WERI-Rb-1 (cell line): Measurements from ENCODE around the gene TMEM51.

Experiments used
- DNase-seq: peaks from one replicate; pipeline ENCODE4 v3.0.0-alpha.2; 2020
- H3K27ac ChIP-seq: fragments of 250-450 bp; sonication (Bioruptor Pico); 2 replicates; pipeline ENCODE4 v1.5.1; 2020; ENCODE audit warnings: mild to moderate bottlenecking, moderate library complexity
- H3K27me3 ChIP-seq: fragments of 250-450 bp; sonication (Bioruptor Pico); 2 replicates; pipeline ENCODE4 v1.5.1; 2021; ENCODE audit warnings: mild to moderate bottlenecking, low read depth, moderate library complexity; ENCODE audit not compliant: insufficient read depth, severe bottlenecking
- H3K36me3 ChIP-seq: fragments of 250-450 bp; sonication (Bioruptor Pico); 2 replicates; pipeline ENCODE4 v1.5.1; 2020; ENCODE audit warnings: mild to moderate bottlenecking, moderate library complexity
- H3K4me3 ChIP-seq: 2 replicates; pipeline ENCODE4 v1.5.1; 2011; ENCODE audit warnings: low read depth, mild to moderate bottlenecking, control low read depth, low read length
- H3K9me3 ChIP-seq: fragments of 250-450 bp; sonication (Bioruptor Pico); 2 replicates; pipeline ENCODE4 v1.5.1; 2021; ENCODE audit warnings: mild to moderate bottlenecking, moderate library complexity; ENCODE audit not compliant: severe bottlenecking
- CTCF ChIP-seq: IDR thresholded peaks from 2 replicates; pipeline ENCODE4 v1.5.1; 2011; ENCODE audit warnings: low read depth, mild to moderate bottlenecking, control low read depth, inconsistent platforms, low read length

Gene TMEM51

GRCh38 chr1:15146971-15147376 lies 6.6 kb upstream of the TMEM51 start:
- DNase-seq, result no peak
- Histone ChIP-seq H3K36me3 (no peaks in the 10 kb centered on the region), H3K4me3 (no peak overlapping the region), H3K27me3 (no peaks in the 10 kb centered on the region), H3K9me3 (peaks cover 12% of the 10 kb centered on the region), H3K27ac (no peak overlapping the region)
- TF ChIP-seq CTCF, result no peak

- Histone ChIP-seq H3K27me3 (no peaks in the 10 kb centered on the region), H3K9me3 (peaks cover 7% of the 10 kb centered on the region), H3K4me3 (no peak overlapping the region), H3K36me3 (no peaks in the 10 kb centered on the region), H3K27ac (no peak overlapping the region)
- DNase-seq, result no peak
- TF ChIP-seq CTCF, result no peak
Measured at GRCh38 chr1:15148004-15148403, 5.5 kb upstream of the TMEM51 start.

- Histone ChIP-seq H3K9me3 (peaks cover 3% of the 10 kb centered on the region), H3K27me3 (no peaks in the 10 kb centered on the region), H3K4me3 (no peak overlapping the region), H3K36me3 (no peaks in the 10 kb centered on the region), H3K27ac (no peak overlapping the region; the same call in 1 of the 2 replicates)
- no peak for DNase-seq
- TF ChIP-seq CTCF, result no peak
Measured at GRCh38 chr1:15148475-15148874, 5.1 kb upstream of the TMEM51 start.

DNA sequence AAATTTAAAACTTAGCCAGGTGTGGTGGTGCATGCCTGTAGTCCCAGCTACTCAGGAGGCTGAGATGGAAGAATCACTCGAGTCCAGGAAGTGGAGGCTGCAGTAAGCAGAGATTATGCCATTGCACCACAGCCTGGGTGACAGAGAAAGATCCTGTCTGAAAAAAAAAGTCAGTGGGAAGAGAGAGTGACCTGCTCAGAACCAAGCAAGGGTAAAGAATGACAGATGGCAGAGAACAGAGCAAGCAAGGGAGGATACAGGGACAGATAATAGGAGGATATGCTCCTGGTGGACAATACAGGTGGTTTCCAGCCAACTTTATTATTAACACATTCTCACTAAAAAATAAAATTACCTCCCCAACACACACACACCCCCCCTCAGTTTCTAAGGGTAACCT lies 4.6 kb upstream of the TMEM51 start:
- H3K9me3 ChIP-seq, result peaks cover 3% of the 10 kb centered on the region
- no peaks in the 10 kb centered on the region for H3K27me3 ChIP-seq
- H3K4me3 ChIP-seq, result no peak overlapping the region
- H3K36me3 ChIP-seq, result no peaks in the 10 kb centered on the region; the same call in 1 of the 2 replicates
- TF ChIP-seq CTCF, result no peak
- peak; percentile 40 for DNase-seq
- H3K27ac ChIP-seq, result peak overlapping the region; percentile 39

DNA sequence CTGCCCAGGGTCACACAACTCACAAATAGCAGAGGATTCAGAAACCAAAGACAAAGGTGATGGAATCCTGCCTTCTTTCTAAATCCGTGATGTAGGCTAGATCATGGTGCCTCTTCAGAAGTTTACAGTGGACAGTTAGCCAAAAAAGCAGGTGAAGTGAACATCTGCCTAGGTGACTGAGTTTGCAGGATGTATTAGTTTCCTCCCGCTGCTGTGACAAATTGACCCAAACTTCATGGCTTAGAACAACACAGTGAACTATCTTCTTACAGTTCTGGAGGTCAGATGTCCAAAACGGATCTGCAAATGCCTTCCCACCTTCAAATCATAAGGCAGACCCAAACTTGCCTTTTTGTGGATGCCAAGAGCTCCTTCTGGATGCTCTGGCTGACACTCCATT lies 3.2 kb upstream of the TMEM51 start:
- DNase-seq, result no peak
- TF ChIP-seq CTCF, result no peak
- peaks cover 5% of the 10 kb centered on the region for H3K36me3 ChIP-seq
- no peaks in the 10 kb centered on the region for H3K27me3 ChIP-seq
- H3K27ac ChIP-seq, result no peak overlapping the region; the same call in 1 of the 2 replicates
- H3K9me3 ChIP-seq, result peaks cover 3% of the 10 kb centered on the region
- no peak overlapping the region for H3K4me3 ChIP-seq

DNA sequence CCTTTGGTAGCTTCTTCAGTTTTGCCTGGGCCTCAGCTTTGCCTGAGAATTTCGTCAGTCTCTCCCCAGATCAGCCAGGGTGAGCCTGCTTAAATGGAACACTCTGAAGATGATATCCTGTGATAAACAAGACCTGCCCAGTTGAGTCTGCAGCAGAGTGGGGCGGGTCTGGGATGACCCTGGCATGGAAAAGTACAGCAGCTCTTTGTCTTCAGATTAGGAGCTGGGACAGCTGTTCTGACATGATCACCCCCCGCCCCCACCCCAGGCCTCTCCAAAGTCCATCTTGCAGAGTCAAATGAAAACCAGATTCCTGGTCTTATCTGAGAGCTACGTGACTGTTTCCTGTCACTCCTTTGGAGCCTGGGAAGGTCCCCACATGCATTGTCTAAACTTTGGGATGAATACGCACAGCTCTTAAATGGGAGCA lies 2.2 kb upstream of the TMEM51 start:
- Histone ChIP-seq H3K27ac (peak overlapping the region; percentile 92), H3K9me3 (peaks cover 3% of the 10 kb centered on the region), H3K27me3 (no peaks in the 10 kb centered on the region), H3K4me3 (no peak overlapping the region), H3K36me3 (peaks cover 11% of the 10 kb centered on the region)
- DNase-seq, result peak; percentile 70
- no peak for TF ChIP-seq CTCF
